Activated CD4-positive, alpha-beta T cell treated with anti-CD3 and anti-CD28 coated beads for 48 hours (primary cell): ENCODE results near the gene TUNAR.
"Not testable (repeated sequence)": the region's sequence is repeated elsewhere in the genome, so short reads cannot be mapped to it uniquely, and the experiment has no call there.

ENCODE experiments used
- DNase-seq: peaks from one replicate; pipeline ENCODE4 v3.0.0-alpha.2; 2020

Gene TUNAR

DNA sequence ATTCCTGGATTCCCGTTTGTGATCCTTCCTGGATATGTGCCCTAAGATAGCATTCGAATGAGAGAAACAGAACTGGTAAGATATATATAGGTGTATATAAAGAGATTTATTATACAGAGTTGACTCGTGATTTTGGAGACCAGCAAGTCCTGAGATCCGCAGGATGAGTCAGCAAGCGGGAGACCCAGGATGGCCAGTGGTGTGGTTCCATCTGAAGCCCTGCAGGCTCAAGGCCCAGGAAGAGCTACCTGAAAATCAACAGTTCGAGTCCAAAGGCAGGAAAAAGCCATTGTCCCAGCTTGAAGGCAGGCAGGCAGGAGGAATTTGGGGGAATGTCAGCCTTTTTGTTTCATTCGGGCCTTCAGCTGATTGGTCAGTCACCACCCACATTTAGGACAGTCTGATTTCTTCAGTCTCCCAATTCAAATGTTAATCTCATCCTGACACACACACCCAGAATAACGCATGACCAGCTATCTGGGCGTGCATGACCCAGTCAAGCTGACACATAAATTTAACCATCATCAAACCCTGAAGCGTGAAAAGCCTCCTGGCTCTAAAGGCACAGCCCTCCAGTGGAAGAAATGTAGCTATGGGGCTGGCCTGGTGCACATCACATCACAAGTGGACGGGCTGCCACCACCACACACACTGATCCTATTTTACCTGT lies 44.3 kb downstream of the TUNAR start:
- no peak for DNase-seq

DNA sequence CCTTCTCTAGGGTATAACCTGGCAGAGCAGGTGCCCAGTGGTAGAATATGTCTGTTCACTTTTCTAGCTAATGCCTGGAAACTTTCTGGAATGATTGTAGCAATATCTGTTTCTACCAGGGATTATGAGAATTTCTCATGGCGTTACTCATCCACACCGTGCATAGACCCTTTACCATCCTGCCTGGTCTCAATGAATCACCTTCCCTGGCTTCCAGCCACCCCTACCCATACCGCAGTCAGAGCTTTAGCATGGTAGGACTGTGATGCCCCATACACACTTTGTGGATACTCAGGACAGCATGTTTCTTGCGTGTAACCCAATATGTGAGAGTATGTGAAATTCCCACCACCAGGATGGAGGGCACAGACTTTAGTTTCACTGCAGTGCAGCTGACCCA lies 45.4 kb downstream of the TUNAR start:
- no peak for DNase-seq

DNA sequence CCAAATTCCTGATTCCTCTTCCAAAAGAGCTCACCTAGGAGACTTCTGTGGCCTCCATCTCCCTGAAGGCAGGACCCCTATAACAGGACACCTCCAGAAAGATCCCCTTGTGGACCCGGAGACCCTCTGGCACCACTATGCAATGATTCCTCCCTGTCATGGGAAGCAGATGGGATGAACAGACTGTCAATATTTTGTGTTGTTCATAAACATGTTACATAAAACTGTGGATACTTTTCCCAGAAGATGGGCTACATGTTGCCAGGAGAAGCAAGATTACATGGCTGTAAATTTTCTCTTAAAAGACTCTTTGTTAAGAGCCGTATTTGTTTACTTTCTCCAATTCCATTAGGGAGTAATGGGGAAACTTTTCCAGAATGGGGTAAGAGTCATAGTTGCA lies 52.1 kb downstream of the TUNAR start:
- no peak for DNase-seq

DNA sequence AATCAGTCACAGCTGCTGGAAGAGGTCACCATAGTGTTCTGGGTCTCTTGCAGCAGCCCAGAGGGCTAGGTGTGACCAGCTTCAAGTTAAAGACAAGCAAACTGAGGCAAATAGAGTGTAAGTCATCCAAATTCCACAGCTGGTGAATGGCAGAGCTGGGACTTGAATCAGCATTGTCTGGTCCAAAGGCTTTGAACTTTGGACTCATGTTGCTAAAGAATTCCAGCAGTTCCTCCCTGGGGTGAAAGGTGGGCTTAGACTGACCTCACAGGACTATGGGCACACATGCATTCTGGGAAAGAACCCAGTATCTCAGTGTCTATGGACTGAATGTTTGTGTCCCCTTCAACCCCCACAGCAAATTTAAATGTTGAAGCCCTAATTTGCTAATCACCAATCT lies 54.8 kb downstream of the TUNAR start:
- no peak for DNase-seq

DNA sequence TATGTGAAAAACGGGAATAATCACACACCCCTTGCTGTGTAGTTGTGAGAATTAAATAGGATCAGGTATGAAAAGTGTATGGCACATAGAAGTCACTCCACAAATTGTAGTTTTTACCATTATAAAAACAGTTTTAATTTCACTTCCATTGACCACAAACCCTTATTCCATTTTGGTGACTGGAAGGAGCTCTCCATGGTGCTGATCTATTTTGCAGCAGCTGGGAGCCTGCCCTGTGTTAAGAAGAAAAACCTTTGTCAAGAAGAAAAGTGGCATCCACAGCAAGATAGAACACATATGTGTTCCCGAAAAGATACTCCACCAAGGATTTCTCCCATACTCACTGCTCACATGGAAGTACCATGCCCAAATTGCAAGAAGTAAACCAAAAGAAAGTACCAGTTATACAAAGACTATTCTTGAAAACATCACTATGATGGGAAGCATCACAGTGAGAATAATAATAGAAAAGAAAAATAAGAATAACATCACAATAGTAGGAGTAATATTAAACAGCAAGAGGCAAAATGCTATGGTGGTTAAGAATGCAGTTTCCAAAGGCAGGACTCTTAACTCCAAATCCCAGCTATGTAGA lies 58.7 kb downstream of the TUNAR start:
- peak; percentile 9 for DNase-seq

DNA sequence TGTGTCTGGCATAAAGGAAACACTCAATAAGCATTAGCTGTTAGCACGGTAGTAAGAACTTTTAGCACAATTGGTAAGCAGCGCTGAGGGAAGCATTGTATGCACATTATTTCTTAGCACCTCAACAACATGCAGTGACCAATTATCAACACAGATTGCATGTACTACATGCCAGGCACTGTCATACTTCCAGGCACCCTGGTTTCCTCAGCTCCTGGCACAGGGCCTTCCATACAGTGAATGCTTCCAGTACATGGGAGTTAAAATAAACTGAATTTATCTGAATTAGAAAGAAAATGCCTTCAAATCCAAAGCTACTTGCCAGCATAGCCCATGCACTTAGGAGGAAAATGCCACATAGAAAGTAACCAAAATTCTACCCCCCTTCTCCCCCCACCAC lies 59.4 kb downstream of the TUNAR start:
- no peak for DNase-seq

DNA sequence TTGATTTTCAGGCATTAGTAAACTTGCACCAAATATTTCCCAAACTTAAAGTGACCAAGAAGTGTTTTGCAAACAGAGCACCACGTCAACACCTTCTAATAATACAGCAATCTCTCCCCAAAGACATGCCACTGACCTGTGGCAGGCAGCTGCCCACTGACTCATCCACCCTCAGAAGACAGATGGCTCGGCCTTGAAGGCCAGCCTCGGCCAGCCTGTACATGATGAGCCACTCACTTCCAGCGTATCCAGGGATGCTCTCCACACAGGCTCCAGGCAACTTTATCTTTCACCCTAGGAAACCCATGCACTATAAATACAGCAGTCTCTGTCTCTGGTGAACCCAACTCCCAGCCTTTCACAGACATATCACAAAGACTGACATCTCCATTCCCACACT lies 62.7 kb downstream of the TUNAR start:
- no peak for DNase-seq

DNA sequence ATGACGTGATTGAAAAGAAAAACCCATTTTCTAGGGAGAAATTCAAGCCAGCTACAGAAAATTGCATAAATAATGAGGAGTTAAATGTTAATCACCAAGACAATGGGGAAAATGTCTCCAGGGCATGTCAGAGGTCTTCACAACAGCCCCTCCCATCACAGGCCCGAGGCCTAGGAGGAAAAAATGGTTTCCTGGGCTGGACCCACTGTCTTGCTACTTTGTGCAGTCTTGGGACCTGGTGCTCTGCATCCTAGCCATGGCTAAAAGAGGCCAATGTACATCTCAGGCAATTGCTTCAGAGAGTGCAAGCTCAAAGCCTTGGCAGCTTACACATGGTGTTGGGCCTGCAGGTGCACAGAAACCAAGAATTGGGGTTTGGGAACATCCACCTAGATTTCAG lies 65.3 kb downstream of the TUNAR start:
- no peak for DNase-seq

DNA sequence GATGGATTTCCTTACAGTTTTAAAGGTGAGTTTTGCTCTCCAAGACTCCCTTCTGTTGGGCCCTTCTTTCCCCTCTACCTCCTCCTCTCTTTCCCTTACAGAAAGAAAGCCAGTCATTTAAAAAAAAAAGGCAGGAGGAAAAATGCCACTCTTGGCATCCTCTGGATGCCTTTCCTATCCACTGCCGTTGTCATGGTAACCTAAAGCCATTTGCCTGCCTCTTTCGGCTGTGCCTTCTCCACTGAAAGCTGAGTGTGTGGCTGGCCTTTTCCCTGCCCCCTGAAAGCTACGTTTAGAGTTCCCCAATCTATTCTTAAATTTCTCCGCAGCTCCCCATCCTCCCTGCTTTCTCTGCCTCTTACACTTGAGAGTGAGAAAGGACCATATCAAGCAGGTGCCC lies 67.1 kb downstream of the TUNAR start:
- no peak for DNase-seq

DNA sequence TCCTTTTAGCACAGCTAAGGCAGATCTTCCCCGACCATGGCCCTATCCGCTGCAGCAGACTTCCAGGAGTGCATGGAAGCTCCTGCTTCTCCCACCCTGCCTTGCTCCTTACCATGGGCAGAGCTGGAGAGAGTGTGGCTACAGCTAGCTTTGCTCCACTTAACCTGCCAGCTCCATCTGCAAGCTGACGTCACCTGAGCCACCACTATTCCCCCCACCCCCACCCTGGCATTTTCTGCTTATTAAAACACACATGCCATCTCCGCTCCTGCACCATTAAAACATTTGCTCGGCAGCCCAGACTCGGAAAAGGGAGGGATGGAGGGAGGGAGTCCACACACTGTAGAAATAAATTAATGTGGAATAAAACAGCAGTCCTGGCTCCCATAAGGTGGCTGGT lies 67.8 kb downstream of the TUNAR start:
- DNase-seq: no peak

DNA sequence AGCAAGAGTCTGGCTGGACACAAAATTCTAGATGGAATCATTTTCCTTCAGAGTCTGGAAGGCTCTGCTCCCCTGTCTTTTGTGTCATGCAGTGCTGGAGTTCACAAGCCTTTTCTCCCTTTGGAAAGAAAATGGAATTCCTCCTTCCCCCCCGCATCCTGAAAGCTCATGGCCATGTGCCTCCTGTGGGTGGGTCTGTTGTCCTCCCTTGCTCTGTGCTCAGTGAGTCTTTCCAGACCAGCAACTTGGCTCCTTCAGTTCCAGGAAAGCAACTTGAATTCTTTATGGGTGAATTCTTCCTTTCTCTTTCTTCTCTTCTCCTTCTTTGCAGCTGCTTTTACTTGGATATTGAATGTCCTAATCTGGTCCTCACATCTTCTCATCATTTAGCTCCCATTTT lies 70.2 kb downstream of the TUNAR start:
- no peak for DNase-seq

DNA sequence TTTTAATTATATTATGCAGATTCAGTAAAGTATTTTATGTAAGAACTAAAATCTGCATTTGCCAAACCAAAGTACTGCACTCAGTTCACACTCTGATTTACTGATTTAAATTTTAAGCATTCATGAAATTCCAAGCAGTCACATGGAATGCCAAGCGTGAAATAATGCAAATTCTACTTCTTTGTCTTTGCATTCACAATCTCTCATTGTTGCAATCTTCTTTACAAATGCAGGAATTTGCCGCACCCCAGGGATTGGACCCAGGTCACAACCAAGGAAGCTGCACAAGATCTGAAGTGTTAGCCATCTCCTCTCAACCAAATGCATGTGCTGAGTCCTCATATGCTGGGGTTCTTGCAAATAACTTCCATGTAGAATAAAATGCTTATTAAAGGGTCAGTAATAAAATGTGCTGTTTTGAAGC lies 71.9 kb downstream of the TUNAR start:
- DNase-seq: no peak

DNA sequence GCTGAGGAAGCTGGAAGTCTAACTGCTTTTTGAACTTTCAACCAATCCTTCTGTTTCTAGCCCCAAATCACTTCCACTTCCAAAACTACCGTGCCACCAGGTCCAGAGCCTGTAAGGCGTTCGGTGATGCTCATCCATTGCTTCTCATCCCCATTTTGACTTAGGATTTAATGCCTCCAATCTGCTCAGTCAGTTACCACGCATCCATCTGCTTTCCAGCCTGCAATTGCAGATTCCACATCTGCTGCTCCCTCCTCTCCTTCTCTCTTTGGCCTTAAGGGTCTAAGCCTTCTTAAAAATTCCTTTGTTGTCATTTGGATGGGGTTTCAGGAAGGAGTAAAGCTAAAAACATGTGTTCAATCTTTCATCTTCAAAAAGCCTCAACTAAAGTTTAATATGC lies 74.7 kb downstream of the TUNAR start:
- no peak for DNase-seq

DNA sequence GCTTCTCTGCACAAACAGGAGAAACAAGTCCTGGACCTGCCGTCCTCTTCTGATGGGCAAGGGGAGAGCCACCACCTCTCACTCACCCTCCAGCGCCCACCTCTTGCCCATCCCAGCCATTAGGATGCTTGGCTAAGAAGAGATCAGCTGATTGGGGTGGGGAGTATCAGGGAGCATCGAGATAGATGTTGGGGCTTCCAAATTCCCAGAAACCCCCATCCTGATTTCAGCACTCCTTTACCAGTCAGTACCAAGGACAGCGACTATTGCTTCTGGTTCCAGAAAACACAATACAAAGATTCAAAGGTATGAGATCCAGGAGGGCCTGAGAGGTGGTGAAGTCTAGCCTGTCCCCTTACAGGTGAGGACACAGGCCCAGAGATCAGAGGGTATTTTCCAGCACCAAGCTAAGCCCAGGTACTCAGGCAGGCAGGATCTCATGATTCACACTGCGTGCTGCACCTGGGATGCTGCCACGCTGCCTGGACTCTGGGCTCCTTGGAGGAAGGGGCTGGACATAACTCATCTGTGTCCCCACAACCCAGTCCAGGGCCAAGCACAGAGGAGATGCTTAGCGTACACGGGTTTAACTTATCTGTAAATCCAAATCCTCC lies 76.6 kb downstream of the TUNAR start:
- DNase-seq: no peak

DNA sequence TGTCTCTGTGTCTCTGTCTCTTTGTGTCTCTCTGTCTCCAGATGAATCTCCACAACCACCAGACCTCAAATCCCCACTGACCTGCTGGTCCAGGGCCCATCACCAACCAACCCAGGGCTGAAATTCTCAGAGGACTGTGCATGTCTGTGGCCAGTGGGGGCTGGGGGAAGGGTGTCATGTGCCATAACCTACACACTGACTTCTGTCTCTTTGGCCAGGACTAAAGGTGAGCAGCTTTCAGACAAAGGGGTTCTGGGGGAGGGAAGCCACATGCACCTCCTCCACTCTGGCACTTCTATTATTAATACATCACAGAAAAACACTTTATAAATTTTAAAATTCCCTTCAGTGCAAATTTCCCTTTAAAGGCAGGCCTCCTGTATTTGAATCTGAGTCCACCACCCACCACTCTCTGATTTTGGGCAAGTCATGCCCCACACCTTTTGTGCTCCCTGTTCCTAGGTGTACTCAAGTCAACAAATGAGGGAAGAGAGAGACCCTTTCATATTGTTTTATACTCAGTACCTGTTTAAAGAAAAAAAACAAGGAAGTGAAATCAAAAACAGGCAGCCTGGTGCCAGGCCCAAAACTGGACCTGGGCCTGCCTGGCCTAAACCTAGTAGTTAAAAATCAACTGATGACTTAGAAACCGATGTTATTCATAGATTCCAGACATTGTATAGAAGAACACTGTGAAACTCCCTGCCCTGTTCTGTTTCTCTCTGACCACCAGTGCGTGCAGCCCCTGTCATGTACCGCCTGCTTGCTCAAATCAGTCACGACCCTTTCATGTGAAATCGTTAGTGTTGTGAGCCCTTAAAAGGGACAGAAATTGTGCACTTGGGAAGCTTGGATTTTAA lies 80.2 kb downstream of the TUNAR start:
- DNase-seq: no peak

DNA sequence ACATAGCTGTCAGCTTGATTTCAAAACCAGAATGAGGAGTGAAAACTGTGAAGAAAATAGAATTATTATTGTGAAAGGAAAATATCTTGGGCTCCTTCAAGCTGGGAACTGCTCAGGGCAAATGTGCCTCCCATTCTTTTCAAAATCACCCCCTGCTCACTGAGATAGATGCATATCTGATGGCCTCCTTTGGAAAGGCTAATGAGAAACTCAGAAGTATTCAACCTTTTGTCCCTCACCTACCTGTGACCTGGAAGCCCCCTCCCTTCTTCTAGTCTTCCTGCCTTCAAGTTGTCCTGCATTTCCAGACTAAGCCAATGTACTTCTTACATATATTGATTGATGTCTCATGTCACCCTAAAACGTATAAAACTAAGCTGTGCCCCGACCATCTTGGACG lies 81.5 kb downstream of the TUNAR start:
- no peak for DNase-seq

DNA sequence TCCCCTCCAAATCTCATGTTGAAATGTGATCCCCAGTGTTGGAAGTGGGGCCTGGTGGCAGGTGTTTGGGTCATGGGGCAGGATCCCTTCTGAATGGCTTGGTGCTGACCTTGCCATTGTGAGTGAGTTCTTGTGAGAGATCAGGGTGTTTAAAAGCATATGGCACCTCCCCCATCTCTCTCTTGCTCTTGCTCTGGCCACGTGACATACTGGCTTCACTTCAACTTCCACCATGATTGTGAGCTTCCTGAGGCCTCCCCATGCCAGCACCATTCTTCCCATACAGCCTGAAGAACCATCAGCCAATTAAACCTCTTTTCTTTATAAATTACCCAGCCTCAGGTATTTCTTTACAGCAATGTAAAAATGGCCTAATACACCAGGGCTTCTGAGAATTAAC lies 82.7 kb downstream of the TUNAR start:
- DNase-seq: no peak

DNA sequence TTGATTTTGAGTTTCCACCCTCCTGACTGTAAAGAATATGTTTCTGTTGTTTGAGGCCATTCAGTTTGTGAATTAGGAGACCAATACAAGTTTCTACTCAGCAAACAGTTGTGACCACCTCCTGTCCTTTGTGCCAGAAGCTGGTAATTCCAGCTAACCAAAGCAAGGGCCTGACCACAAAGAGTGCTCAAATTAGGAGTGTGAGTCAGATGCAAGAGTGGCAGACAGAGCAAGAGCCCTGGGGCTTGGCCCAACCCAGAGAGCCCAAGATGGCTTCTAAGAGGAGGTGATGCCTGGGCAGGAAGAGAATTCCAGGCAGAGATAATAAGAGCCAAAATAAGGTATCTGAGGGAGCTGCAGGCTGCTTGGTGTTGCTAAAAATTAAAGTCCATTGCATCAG lies 84.8 kb downstream of the TUNAR start:
- DNase-seq: no peak

DNA sequence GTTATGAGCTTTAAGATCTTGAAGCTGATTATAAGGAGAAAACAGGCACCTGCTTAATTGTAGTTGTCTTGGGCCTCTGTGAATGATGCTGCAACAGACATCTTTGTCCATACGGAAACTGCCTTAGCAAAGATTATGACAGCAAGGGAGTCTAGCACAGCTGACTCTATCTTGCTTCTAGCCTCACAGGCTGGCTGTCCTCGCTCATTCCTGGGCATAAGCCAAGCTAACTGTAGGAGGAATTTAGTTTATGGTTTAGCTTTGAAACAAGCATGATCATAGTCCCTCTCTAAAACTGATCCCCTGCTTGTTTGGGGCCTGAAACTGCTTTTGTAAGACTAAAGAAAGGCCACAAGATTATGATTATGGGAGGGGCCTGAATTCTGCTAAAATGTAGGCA lies 88.3 kb downstream of the TUNAR start:
- DNase-seq: no peak

DNA sequence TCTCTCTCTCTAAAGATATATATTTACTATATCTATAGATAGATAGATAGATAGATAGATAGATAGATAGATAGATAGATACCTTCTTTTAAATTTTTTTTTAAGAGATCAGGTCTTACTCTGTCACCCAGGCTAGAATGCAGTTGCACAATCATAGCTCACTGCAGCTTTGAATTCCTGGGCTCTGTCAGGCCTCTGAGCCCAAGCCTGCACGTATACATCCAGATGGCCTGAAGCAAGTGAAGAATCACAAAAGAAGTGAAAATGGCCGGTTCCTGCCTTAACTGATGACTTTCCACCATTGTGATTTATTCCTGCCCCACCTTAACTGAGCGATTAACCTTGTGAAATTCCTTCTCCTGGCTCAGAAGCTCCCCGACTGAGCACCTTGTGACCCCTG lies 91.4 kb downstream of the TUNAR start:
- DNase-seq: not testable (repeated sequence)
